Right atrium auricular region (tissue), 2 donors: ENCODE data around the gene RFK. TPM values are rescaled to one million over a fixed set of nuclear protein-coding genes. Genes with fewer than 3 reads are reported as not detected.

Source experiments
- DNase-seq: peaks from one replicate; pipeline ENCODE4 v3.0.0-alpha.2; 2019; ENCODE audit warnings: low spot score
- H3K27ac ChIP-seq, 2 donors: fragments of 200-600 bp; sonication (generic); 1 replicate in 1 of 2; 2 replicates in 1 of 2; pipeline ENCODE4 v1.5.1; 2016 to 2019
- H3K27me3 ChIP-seq, 2 donors: fragments of 200-600 bp; sonication (generic); one replicate each; pipeline versions ENCODE4 v1.5.1 to v1.6.0; 2017 to 2019
- H3K36me3 ChIP-seq: fragments of 200-600 bp; sonication (generic); one replicate; pipeline ENCODE4 v1.5.1; 2016
- H3K4me1 ChIP-seq, 2 donors: fragments of 200-600 bp; sonication (generic); one replicate each; pipeline versions ENCODE4 v1.5.1 to v1.6.0; 2017 to 2019
- H3K4me3 ChIP-seq, 2 donors: fragments of 200-600 bp; sonication (generic); 1 replicate in 1 of 2; 2 replicates in 1 of 2; pipeline ENCODE4 v1.5.1; 2017 to 2019; ENCODE audit warnings: mild to moderate bottlenecking in 1 of 2, moderate library complexity in 1 of 2
- H3K9me3 ChIP-seq, 2 donors: fragments of 200-600 bp; sonication (generic); one replicate each; pipeline ENCODE4 v1.5.1; 2019
- total RNA-seq, 2 donors: library from RNA; depleted of rRNA; stranded (reverse); fragments of >200 nt; gene quantifications; one replicate each; pipeline ENCODE4 v1.1.0, GENCODE V29; 2016
- TF ChIP-seq, protein P1 (sequence below), 2 donors: fragments of 200-600 bp; sonication (generic); IDR thresholded peaks; one replicate each; pipeline ENCODE4 v1.5.1; 2019; ENCODE audit warnings: antibody characterized with exemption in 2 of 2

Gene RFK
- total RNA-seq, 2 donors from 2014 or later = 23.7 to 32.0 TPM

DNA sequence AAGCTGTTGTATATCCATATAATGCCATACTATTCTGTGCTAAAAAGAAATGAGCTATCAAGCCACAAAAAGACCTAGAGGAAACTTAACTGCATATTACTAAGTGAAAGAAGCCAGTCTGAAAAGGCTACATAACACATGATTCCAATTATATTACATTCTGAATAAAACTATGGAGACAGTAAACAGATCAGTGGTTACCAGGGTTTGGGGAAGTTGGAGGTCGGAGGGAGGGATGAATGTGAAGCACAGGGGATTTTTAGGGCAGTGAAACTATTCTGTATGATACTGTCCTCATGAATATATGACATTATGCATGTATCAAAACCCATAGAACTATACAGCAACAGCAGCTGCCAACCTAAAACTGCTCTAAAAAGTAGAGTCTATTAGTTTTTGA is 5.6 kb upstream of the RFK start:
- no peak overlapping the region for H3K27ac ChIP-seq
- H3K27me3 ChIP-seq = no peaks in the 10 kb centered on the region
- no peaks in the 10 kb centered on the region for H3K36me3 ChIP-seq
- H3K4me3 ChIP-seq = no peak overlapping the region
- no peak for DNase-seq
- TF ChIP-seq, protein P1, sequence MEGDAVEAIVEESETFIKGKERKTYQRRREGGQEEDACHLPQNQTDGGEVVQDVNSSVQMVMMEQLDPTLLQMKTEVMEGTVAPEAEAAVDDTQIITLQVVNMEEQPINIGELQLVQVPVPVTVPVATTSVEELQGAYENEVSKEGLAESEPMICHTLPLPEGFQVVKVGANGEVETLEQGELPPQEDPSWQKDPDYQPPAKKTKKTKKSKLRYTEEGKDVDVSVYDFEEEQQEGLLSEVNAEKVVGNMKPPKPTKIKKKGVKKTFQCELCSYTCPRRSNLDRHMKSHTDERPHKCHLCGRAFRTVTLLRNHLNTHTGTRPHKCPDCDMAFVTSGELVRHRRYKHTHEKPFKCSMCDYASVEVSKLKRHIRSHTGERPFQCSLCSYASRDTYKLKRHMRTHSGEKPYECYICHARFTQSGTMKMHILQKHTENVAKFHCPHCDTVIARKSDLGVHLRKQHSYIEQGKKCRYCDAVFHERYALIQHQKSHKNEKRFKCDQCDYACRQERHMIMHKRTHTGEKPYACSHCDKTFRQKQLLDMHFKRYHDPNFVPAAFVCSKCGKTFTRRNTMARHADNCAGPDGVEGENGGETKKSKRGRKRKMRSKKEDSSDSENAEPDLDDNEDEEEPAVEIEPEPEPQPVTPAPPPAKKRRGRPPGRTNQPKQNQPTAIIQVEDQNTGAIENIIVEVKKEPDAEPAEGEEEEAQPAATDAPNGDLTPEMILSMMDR (IDR thresholded peaks at IDR 0.05) = no peak
- peaks cover 0 to 15% of the 10 kb centered on the region in 2 donors for H3K4me1 ChIP-seq
- no peaks in the 10 kb centered on the region for H3K9me3 ChIP-seq

DNA sequence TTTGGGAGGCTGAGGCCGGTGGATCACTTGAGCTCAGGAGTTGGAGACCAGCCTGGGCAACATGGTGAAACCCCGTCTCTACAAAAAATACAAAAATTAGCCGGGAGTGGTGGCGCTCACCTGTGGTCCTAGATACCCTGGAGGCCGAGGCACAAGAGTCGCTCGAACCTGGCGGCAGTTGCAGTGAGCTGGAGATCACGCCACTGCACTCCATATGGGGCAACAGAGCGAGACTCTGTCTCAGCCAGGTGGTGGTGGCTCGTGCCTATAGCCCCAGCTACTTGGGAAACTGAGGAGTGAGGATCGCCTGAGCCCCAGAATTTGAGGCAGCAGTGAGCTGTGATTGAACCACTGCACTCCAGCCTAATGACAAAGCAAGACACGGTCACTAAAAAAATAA is 2.4 kb upstream of the RFK start:
- no peak for DNase-seq
- TF ChIP-seq, protein P1 (IDR thresholded peaks at IDR 0.05) = no peak
- peaks cover 0 to 15% of the 10 kb centered on the region in 2 donors for H3K4me1 ChIP-seq
- H3K9me3 ChIP-seq = no peaks in the 10 kb centered on the region
- no peak overlapping the region for H3K27ac ChIP-seq
- H3K36me3 ChIP-seq = no peaks in the 10 kb centered on the region
- H3K4me3 ChIP-seq = no peak overlapping the region
- H3K27me3 ChIP-seq = no peaks in the 10 kb centered on the region

DNA sequence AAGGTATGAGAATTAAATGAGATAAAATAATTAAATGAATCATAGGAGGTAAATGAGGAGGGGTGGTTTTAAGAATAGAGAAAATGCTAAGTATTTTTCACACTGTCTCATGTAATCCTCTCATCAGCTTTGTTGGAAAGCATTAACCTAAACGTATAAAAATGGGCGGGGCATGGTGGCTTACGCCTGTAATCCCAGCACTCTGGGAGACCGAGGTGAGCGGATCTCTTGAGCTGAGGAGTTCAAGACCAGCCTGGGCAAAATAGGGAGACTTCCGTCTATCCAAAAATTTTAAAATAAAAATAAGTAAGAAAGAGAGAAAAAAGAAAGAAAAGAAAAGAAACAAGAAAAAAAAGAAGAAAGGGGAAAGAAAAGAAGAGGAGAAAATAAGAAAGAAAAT is 1.9 kb upstream of the RFK start:
- Histone ChIP-seq H3K4me1 (peaks cover 0 to 18% of the 10 kb centered on the region in 2 donors), H3K36me3 (no peaks in the 10 kb centered on the region), H3K27me3 (no peaks in the 10 kb centered on the region), H3K4me3 (no peak overlapping the region), H3K9me3 (no peaks in the 10 kb centered on the region), H3K27ac (peak overlapping the region in 1 of 2 donors; percentile 92)
- DNase-seq = no peak
- TF ChIP-seq, protein P1 (IDR thresholded peaks at IDR 0.05) = no peak

DNA sequence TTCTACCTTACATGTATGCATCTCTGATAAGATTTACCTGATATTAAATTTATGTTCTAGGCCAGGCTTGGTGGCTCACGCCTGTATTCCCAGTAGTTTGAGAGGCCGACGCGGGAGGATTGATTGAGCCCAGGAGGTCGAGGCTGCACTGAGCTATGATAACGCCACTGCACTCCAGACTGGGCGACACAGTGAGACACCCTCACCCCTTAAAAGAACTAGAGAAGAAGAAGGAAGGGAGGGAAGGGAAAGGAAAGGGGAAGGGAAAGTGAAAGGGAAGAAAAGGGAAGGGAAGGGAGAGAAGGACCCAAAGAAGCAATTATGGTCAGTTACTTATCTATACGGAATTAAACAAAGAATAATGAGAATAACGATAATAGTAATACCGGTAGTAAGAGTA is 1.2 kb upstream of the RFK start:
- no peak for DNase-seq
- TF ChIP-seq, protein P1 (IDR thresholded peaks at IDR 0.05) = no peak
- H3K36me3 ChIP-seq = no peaks in the 10 kb centered on the region
- peaks cover 0 to 23% of the 10 kb centered on the region in 2 donors for H3K4me1 ChIP-seq
- H3K9me3 ChIP-seq = no peaks in the 10 kb centered on the region
- H3K27me3 ChIP-seq = no peaks in the 10 kb centered on the region
- H3K4me3 ChIP-seq = peak overlapping the region; percentile 80 to 86
- H3K27ac ChIP-seq = peak overlapping the region; percentile 92 to 94

DNA sequence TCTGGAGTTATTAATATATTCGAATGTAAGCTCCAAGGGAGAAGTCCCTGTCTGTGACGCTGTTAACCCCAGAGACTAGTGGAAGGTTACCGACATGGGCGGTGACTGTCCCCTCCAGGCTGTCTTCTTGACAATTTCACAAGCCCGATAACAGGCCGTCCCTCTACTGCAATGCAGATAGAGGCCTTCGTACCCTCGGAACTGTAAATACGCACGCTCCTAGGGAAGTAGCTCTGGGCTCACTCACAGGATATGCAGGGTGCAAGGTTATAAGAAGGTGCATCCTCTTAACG is 680 bp upstream of the RFK start:
- H3K27me3 ChIP-seq = no peaks in the 10 kb centered on the region
- peak; percentile 85 for DNase-seq
- no peaks in the 10 kb centered on the region for H3K9me3 ChIP-seq
- peaks cover 0 to 23% of the 10 kb centered on the region in 2 donors for H3K4me1 ChIP-seq
- H3K4me3 ChIP-seq = peak overlapping the region; percentile 80 to 86
- no peaks in the 10 kb centered on the region for H3K36me3 ChIP-seq
- H3K27ac ChIP-seq = peak overlapping the region; percentile 92 to 94
- TF ChIP-seq, protein P1 (IDR thresholded peaks at IDR 0.05) = no peak

DNA sequence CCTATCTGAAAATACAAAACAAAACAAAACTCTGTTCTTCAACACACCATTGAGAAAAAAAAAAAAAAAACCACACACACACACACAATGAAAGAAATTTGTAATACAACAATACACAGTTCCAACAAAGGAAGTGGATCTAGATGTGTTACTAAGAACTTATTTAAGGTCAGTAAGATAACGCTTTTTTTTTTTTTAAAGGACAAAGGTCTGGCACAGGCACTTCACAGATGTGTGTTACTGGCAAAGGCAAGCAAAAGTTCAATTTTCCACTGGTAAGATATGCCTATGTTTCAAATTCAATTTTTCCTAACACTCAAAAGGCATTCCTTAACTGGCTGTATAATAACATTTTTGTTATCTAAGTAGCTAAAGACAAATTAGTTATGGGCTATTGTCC is 3.6 kb downstream of the RFK start:
- Histone ChIP-seq H3K4me3 (no peak overlapping the region), H3K27me3 (no peaks in the 10 kb centered on the region), H3K36me3 (peaks cover 18% of the 10 kb centered on the region), H3K4me1 (peaks cover 0 to 22% of the 10 kb centered on the region in 2 donors), H3K27ac (no peak overlapping the region), H3K9me3 (no peaks in the 10 kb centered on the region)
- no peak for DNase-seq
- TF ChIP-seq, protein P1 (IDR thresholded peaks at IDR 0.05) = no peak
